ENCODE measurements around the gene GDPD2.

DNA sequence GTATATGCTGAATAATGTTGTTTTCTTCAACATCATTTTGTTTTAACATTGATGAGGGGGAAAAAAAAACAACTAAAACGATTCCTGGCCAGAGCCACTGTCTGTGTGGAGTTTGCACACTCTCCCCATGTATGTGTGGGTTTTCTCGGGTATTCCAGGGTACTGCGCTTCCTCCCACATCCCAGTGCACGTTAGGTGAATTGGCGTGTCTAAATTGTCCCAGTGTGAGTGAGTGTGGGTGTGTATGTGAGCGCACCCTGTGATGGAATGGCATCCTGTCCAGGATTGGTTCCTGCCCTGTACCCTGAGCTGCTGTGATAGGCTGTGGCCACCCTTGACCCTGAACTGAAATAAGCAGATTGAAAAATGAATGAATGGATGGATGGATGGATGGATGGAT lies 19.1 kb downstream of the GDPD2 start:
- no peak for TF ChIP-seq EZH2 (IDR thresholded peaks at IDR 0.05; ENCODE audit: insufficient read depth, poor library complexity, severe bottlenecking)
- TF ChIP-seq EZH2phosphoT487 (IDR thresholded peaks at IDR 0.05; ENCODE audit: insufficient read depth, low read depth), result no peak
